Adrenal gland (tissue), 12 donors: Measurements from ENCODE around the gene OGT. TPM values are rescaled to one million over a fixed set of nuclear protein-coding genes. Genes with fewer than 3 reads are reported as not detected.

ENCODE experiments used
- DNase-seq, 7 donors: peaks; one replicate each; pipeline ENCODE4 v3.0.0-alpha.2; 2019 to 2020
- H3K27ac ChIP-seq, 5 donors: fragments of 200-600 bp; sonication (generic) in 4 of 5; 1 replicate in 3 of 5; 2 replicates in 2 of 5; pipeline versions ENCODE4 v1.5.1 to v1.8.0; 2016 to 2020; ENCODE audit warnings: mild to moderate bottlenecking in 1 of 5
- H3K27me3 ChIP-seq: fragments of 200-600 bp; 2 replicates; pipeline ENCODE4 v1.8.0; 2021
- H3K36me3 ChIP-seq, 2 donors: fragments of 200-600 bp; replicated peaks in 1 of 2; 1 replicate in 1 of 2; 2 replicates in 1 of 2; pipeline versions ENCODE4 v1.5.1 to v1.8.0; 2018 to 2022
- H3K4me1 ChIP-seq, 2 donors: fragments of 200-600 bp; replicated peaks in 1 of 2; 1 replicate in 1 of 2; 2 replicates in 1 of 2; pipeline versions ENCODE4 v1.5.1 to v1.8.0; 2018 to 2021
- H3K4me3 ChIP-seq, 4 donors: fragments of 200-600 bp; sonication (generic) in 3 of 4; one replicate each; pipeline ENCODE4 v1.5.1; 2016 to 2018
- H3K9me3 ChIP-seq, 3 donors: fragments of 200-600 bp; sonication (generic) in 1 of 3; replicated peaks in 1 of 3; 1 replicate in 2 of 3; 2 replicates in 1 of 3; pipeline versions ENCODE4 v1.5.1 to v1.8.0; 2016 to 2021
- POLR2A ChIP-seq, 2 donors: fragments of 450-650 bp; IDR thresholded peaks; one replicate each; pipeline ENCODE4 v1.6.1; 2017; ENCODE audit warnings: antibody characterized with exemption in 2 of 2, mild to moderate bottlenecking in 2 of 2, moderate library complexity in 1 of 2
- WGBS, 4 donors: extraction: QIAGEN DNeasy Blood & Tissue Kit in 2 of 4; methylation state at CpG; one replicate each; pipeline versions ENCODE4 v1.1.5 to v1.1.7; 2013 to 2017; 5-methylcytosine and 5-hydroxymethylcytosine counted together
- intact Hi-C, 2 donors: fragments of 100-400 bp; cut with DNase I; formaldehyde crosslinking; loops; one replicate each; pipeline versions ENCODE4 v1.14.1 to v1.15.0; 2022 to 2023
- polyA plus RNA-seq, 3 donors: library from polyadenylated mRNA; stranded (reverse); fragments of 200-250 nt in 2 of 3; fragments of 350-450 nt in 1 of 3; fragmentation: Illumina TruSeq in 1 of 3; extraction: RNeasy Lipid Tissue Mini Kit (QIAGEN cat#74804) in 1 of 3; gene quantifications; one replicate each; pipeline ENCODE4 v1.2.3, GENCODE V29; 2013 to 2014
- total RNA-seq, 9 donors: library from RNA; depleted of rRNA in 4 of 9; stranded (reverse); fragments of >200 nt in 4 of 9; fragments of 120-200 nt in 1 of 9; fragmentation: NEBNext Ultra II Directional in 1 of 9; extraction: Animal tissue kit (Norgen Biotek cat#: 25700) in 1 of 9; gene quantifications; one replicate each; pipeline versions ENCODE4 v1.1.0 to v1.2.4, GENCODE V29; 2013 to 2023
- TF ChIP-seq, protein P1 (sequence below), 6 experiments: fragments of 450-650 bp in 4 of 6; fragments of 200-600 bp in 2 of 6; sonication (generic) in 1 of 6; IDR thresholded peaks; 1 replicate in 5 of 6; 2 replicates in 1 of 6; pipeline versions ENCODE4 v1.5.1 to v1.8.0; 2016 to 2021; ENCODE audit warnings: antibody characterized with exemption in 6 of 6, mild to moderate bottlenecking in 2 of 6, moderate library complexity in 1 of 6
- donor health status: healthy with polysubstance abuse.
- donor health status: Bipolar disorder and iron deficiency.
- donor health status: DM: yes; HTN: yes; CAD: no.
- donor health status: DM: no; HTN: no; CAD: no.
- donor health status: DM: no; HTN: no; CAD: no.
- donor health status: DM: yes; HTN: yes; CAD: no.

OGT gene
- total and polyA plus RNA-seq, 12 donors = 38.0 to 164 (median 103) TPM

DNA sequence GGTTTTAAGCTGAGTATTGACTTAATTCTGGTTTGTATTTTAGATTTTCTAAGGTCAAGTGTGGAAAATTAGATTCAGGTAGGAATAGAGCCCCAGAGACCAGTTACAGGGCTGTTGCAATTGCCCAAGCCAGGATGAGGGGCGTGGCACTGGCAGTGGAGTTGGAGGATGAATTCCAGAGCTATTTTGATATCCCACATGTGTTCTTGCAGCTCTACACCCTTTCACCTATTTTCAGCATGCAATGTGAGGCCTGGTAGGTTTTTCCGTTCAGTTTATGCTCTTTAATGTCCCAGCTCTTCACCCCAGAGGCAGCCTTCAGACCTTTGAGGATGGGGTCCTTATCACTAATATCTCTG lies 17.9 kb upstream of the OGT start:
- no peaks in the 10 kb centered on the region for H3K27me3 ChIP-seq
- intact Hi-C loops = no loop called here
- TF ChIP-seq POLR2A (IDR thresholded peaks at IDR 0.05) = no peak
- TF ChIP-seq, protein P1, sequence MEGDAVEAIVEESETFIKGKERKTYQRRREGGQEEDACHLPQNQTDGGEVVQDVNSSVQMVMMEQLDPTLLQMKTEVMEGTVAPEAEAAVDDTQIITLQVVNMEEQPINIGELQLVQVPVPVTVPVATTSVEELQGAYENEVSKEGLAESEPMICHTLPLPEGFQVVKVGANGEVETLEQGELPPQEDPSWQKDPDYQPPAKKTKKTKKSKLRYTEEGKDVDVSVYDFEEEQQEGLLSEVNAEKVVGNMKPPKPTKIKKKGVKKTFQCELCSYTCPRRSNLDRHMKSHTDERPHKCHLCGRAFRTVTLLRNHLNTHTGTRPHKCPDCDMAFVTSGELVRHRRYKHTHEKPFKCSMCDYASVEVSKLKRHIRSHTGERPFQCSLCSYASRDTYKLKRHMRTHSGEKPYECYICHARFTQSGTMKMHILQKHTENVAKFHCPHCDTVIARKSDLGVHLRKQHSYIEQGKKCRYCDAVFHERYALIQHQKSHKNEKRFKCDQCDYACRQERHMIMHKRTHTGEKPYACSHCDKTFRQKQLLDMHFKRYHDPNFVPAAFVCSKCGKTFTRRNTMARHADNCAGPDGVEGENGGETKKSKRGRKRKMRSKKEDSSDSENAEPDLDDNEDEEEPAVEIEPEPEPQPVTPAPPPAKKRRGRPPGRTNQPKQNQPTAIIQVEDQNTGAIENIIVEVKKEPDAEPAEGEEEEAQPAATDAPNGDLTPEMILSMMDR (IDR thresholded peaks at IDR 0.05) = no peak
- H3K27ac ChIP-seq = no peak overlapping the region
- WGBS, 4 donors = 60 to 89% (median 76%) methylated on average over 2 of the region's 2 CpGs
- H3K4me1 ChIP-seq = no peaks in the 10 kb centered on the region
- H3K4me3 ChIP-seq = no peak overlapping the region
- no peaks in the 10 kb centered on the region for H3K36me3 ChIP-seq
- DNase-seq = no peak
- H3K9me3 ChIP-seq = no peaks in the 10 kb centered on the region

DNA sequence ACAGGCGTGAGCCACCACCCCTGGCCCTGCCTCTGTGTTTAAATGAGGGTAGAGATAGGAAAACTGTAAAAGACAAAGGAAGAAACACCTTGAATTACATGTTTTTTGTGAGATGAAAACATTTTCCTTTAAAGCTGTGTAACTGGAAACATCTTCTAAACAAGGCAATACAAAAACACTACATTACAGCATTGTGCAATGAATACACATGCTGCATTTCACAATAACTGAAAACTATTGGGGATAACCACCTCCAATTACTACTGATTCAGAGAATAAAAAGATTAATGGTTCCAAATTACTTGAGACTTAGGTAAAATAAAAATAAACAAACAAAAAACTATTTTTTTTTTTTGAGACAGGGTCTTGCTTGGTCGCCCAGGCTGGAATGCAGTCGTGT lies 7.6 kb upstream of the OGT start:
- intact Hi-C loops = no loop called here
- no peaks in the 10 kb centered on the region for H3K27me3 ChIP-seq
- DNase-seq = no peak
- no peaks in the 10 kb centered on the region for H3K36me3 ChIP-seq
- H3K27ac ChIP-seq = no peak overlapping the region
- H3K4me1 ChIP-seq = no peaks in the 10 kb centered on the region
- no peaks in the 10 kb centered on the region for H3K9me3 ChIP-seq
- TF ChIP-seq, protein P1 (IDR thresholded peaks at IDR 0.05) = no peak
- no peak for TF ChIP-seq POLR2A (IDR thresholded peaks at IDR 0.05)
- WGBS, 4 donors = 84 to 98% (median 88%) methylated on average over 3 of the region's 3 CpGs
- H3K4me3 ChIP-seq = no peak overlapping the region

DNA sequence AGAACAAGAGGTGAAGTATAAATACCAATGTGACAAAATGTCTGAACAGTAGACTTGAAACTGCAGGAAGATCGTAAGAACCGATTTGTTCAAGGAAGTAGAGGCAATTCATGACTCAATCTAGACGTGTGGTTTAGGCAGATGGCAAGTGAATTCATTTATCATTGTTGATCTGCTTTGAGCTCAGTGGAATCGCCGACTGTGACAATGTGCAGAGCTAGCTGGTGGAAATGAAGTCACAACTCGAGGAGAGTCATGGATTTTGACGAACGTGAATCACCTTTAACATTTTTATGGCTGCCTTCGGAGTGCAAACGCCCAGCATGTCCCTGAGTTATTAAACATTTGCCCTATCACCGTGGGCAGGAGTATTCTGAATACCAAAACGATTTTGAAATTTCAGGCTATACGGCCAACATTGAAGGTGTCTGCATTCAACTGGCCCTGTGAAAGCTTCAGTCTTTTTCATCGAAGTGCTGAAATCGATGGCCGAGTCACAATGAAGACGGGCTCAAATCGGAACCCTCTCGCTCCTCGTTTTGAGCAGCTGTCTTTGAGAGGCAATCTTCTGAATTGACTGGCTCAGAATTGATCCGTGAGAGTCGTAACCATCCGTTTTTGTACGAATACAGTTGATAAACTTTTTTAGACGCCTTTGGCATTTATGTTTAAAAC lies 689 bp upstream of the OGT start:
- peak overlapping the region in 4 of 5 donors; percentile 73 to 90 (median 88) for H3K27ac ChIP-seq
- H3K4me1 ChIP-seq = peaks cover 6 to 7% of the 10 kb centered on the region in 2 donors
- no peaks in the 10 kb centered on the region for H3K9me3 ChIP-seq
- intact Hi-C loops = no loop called here
- H3K27me3 ChIP-seq = no peaks in the 10 kb centered on the region
- peak overlapping the region in 1 of 4 donors; percentile 59 for H3K4me3 ChIP-seq
- WGBS, 4 donors = 1 to 44% (median 15%) methylated on average over 10 to 25 of the region's 25 CpGs
- TF ChIP-seq, protein P1 (IDR thresholded peaks at IDR 0.05) = no peak
- TF ChIP-seq POLR2A (IDR thresholded peaks at IDR 0.05) = no peak
- no peaks in the 10 kb centered on the region for H3K36me3 ChIP-seq
- DNase-seq = peak in 5 of 7 donors; percentile 20 to 62 (median 47)

DNA sequence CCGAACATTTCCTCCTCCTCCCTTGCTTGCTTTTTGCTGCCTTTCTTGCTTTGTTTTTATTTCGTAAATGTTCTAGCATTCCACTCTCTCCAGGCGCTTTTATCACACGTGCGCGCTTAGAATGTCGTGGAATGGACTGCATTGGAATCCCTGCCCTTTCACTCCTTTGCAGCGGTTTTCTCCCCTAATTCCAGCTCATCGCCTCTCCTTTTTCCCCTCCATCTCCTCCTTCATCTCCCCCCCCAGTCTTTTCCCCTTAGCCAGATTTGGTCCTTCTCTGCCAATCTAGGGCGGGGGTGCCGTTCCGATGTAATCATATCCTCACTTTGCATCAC lies 579 bp downstream of the OGT start:
- DNase-seq = no peak
- H3K27ac ChIP-seq = peak overlapping the region; percentile 46 to 90 (median 85)
- 0 to 30% (median 12%) methylated on average over 12 of the region's 12 CpGs for WGBS, 4 donors
- H3K36me3 ChIP-seq = no peaks in the 10 kb centered on the region
- H3K4me3 ChIP-seq = peak overlapping the region; percentile 35 to 87 (median 66)
- intact Hi-C loops = no loop called here
- H3K9me3 ChIP-seq = no peaks in the 10 kb centered on the region
- peaks cover 7 to 19% of the 10 kb centered on the region in 2 donors for H3K4me1 ChIP-seq
- no peaks in the 10 kb centered on the region for H3K27me3 ChIP-seq
- no peak for TF ChIP-seq POLR2A (IDR thresholded peaks at IDR 0.05)
- TF ChIP-seq, protein P1 (IDR thresholded peaks at IDR 0.05) = no peak
